ENCODE measurements around the gene ADCY10. TPM values are rescaled to one million over a fixed set of nuclear protein-coding genes. Genes with fewer than 3 reads are reported as not detected.
A peak's percentile ranks its signal among the peaks of the same experiment; 100 is the strongest.

Gene ADCY10
- total and polyA plus RNA-seq, 9 of the 15 experiments (the other 6 are each of a cell fraction or from before 2014, with no cell fraction given), result 0.08 to 0.86 (median 0.22) TPM

DNA sequence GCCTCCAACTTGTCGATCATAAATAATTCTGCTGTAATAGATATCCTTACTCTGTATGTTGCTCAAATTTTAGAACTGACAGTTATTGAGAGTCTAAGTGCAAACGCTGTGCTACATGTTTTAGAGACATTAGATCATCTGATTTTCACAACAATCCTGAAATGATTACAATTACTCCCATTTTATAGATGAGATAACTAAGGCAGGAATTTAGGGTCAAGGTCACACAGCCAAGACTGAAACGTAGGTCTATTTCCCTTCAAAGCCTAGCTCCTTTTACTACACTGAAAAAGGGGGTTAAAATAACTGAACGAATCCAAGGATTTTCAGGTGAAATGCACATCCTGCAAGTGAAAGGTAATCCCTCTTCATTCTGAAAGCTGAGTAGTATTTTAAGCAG is 19.9 kb upstream of the ADCY10 start (continued):
- no peak for TF ChIP-seq DMBX1 (CRISPR knock-in tag; IDR thresholded peaks at IDR 0.05; ENCODE audit: borderline replicate concordance)
- TF ChIP-seq, protein P1, sequence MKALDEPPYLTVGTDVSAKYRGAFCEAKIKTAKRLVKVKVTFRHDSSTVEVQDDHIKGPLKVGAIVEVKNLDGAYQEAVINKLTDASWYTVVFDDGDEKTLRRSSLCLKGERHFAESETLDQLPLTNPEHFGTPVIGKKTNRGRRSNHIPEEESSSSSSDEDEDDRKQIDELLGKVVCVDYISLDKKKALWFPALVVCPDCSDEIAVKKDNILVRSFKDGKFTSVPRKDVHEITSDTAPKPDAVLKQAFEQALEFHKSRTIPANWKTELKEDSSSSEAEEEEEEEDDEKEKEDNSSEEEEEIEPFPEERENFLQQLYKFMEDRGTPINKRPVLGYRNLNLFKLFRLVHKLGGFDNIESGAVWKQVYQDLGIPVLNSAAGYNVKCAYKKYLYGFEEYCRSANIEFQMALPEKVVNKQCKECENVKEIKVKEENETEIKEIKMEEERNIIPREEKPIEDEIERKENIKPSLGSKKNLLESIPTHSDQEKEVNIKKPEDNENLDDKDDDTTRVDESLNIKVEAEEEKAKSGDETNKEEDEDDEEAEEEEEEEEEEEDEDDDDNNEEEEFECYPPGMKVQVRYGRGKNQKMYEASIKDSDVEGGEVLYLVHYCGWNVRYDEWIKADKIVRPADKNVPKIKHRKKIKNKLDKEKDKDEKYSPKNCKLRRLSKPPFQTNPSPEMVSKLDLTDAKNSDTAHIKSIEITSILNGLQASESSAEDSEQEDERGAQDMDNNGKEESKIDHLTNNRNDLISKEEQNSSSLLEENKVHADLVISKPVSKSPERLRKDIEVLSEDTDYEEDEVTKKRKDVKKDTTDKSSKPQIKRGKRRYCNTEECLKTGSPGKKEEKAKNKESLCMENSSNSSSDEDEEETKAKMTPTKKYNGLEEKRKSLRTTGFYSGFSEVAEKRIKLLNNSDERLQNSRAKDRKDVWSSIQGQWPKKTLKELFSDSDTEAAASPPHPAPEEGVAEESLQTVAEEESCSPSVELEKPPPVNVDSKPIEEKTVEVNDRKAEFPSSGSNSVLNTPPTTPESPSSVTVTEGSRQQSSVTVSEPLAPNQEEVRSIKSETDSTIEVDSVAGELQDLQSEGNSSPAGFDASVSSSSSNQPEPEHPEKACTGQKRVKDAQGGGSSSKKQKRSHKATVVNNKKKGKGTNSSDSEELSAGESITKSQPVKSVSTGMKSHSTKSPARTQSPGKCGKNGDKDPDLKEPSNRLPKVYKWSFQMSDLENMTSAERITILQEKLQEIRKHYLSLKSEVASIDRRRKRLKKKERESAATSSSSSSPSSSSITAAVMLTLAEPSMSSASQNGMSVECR (CRISPR knock-in tag; IDR thresholded peaks at IDR 0.05), result no peak
- TF ChIP-seq ZBED1 (IDR thresholded peaks at IDR 0.05), result no peak
- TF ChIP-seq SMARCC2 (IDR thresholded peaks at IDR 0.05; ENCODE audit: low read depth), result no peak
- no peak for TF ChIP-seq ZFP30 (CRISPR knock-in tag; IDR thresholded peaks at IDR 0.05; ENCODE audit: borderline replicate concordance)
- TF ChIP-seq SMAD2 (IDR thresholded peaks at IDR 0.05; ENCODE audit: low read depth, low read length), result no peak
- TF ChIP-seq LCOR (CRISPR knock-in tag; IDR thresholded peaks at IDR 0.05), result no peak
- no peak for TF ChIP-seq FOXP1 (CRISPR knock-in tag; IDR thresholded peaks at IDR 0.05)
- TF ChIP-seq ZNF165 (CRISPR knock-in tag; IDR thresholded peaks at IDR 0.05; ENCODE audit: borderline replicate concordance), result no peak
- TF ChIP-seq SMAD1 (IDR thresholded peaks at IDR 0.05; ENCODE audit: low read depth, low read length, partially characterized antibody), result no peak
- TF ChIP-seq STAT5B (CRISPR knock-in tag; IDR thresholded peaks at IDR 0.05), result no peak
- no peak for TF ChIP-seq ETV1 (tag; conservative IDR thresholded peaks at IDR 0.05; ENCODE audit: low read depth)
- peak; percentile 96 for TF ChIP-seq HDAC2 (IDR thresholded peaks at IDR 0.05)
- no peak for TF ChIP-seq NFE2L1 (tag; IDR thresholded peaks at IDR 0.05; ENCODE audit: borderline replicate concordance, low read depth)
- TF ChIP-seq POLR2H (tag; IDR thresholded peaks at IDR 0.05; ENCODE audit: low read depth), result no peak
- no peak for TF ChIP-seq RBM15 (IDR thresholded peaks at IDR 0.05; ENCODE audit: insufficient read depth, low read length)
- no peak for TF ChIP-seq MTA2 (IDR thresholded peaks at IDR 0.05; ENCODE audit: low read depth)
- TF ChIP-seq ZNF184 (CRISPR knock-in tag; IDR thresholded peaks at IDR 0.05), result no peak
- TF ChIP-seq SP2 (IDR thresholded peaks at IDR 0.05; ENCODE audit: extremely low read depth, low read depth, low read length, poor library complexity, severe bottlenecking), result no peak
- TF ChIP-seq SMARCA4 (IDR thresholded peaks at IDR 0.05), result no peak
- TF ChIP-seq, protein P2, sequence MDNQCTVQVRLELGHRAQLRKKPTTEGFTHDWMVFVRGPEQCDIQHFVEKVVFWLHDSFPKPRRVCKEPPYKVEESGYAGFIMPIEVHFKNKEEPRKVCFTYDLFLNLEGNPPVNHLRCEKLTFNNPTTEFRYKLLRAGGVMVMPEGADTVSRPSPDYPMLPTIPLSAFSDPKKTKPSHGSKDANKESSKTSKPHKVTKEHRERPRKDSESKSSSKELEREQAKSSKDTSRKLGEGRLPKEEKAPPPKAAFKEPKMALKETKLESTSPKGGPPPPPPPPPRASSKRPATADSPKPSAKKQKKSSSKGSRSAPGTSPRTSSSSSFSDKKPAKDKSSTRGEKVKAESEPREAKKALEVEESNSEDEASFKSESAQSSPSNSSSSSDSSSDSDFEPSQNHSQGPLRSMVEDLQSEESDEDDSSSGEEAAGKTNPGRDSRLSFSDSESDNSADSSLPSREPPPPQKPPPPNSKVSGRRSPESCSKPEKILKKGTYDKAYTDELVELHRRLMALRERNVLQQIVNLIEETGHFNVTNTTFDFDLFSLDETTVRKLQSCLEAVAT (IDR thresholded peaks at IDR 0.05), result 0 out of 4 replicates have a peak, but pooled peaks of 1 of the 2 experiments have one; percentile 15
- TF ChIP-seq, protein P3, sequence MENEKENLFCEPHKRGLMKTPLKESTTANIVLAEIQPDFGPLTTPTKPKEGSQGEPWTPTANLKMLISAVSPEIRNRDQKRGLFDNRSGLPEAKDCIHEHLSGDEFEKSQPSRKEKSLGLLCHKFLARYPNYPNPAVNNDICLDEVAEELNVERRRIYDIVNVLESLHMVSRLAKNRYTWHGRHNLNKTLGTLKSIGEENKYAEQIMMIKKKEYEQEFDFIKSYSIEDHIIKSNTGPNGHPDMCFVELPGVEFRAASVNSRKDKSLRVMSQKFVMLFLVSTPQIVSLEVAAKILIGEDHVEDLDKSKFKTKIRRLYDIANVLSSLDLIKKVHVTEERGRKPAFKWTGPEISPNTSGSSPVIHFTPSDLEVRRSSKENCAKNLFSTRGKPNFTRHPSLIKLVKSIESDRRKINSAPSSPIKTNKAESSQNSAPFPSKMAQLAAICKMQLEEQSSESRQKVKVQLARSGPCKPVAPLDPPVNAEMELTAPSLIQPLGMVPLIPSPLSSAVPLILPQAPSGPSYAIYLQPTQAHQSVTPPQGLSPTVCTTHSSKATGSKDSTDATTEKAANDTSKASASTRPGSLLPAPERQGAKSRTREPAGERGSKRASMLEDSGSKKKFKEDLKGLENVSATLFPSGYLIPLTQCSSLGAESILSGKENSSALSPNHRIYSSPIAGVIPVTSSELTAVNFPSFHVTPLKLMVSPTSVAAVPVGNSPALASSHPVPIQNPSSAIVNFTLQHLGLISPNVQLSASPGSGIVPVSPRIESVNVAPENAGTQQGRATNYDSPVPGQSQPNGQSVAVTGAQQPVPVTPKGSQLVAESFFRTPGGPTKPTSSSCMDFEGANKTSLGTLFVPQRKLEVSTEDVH (IDR thresholded peaks at IDR 0.05; ENCODE audit: low read depth, partially characterized antibody), result no peak
